KOPT-K1 (cell line): ENCODE results near the gene PCDHGA2.
"Not testable (repeated sequence)": the region's sequence is repeated elsewhere in the genome, so short reads cannot be mapped to it uniquely, and the experiment has no call there.

Source experiments
- H3K27ac ChIP-seq: fragments of 200-600 bp; sonication (generic); 2 replicates; pipeline ENCODE4 v1.5.1; 2016; ENCODE audit warnings: antibody characterized with exemption, mild to moderate bottlenecking, low read depth, low read length; ENCODE audit not compliant: poor library complexity, severe bottlenecking
- H3K36me3 ChIP-seq: fragments of 200-600 bp; sonication (generic); 2 replicates; pipeline ENCODE4 v1.5.1; 2017; ENCODE audit warnings: antibody characterized with exemption, mild to moderate bottlenecking, low read length, moderate library complexity; ENCODE audit not compliant: insufficient read depth
- H3K9me3 ChIP-seq: fragments of 200-600 bp; sonication (generic); 2 replicates; pipeline ENCODE4 v1.5.1; 2017; ENCODE audit warnings: antibody characterized with exemption, low read length, mild to moderate bottlenecking; ENCODE audit not compliant: insufficient read depth, poor library complexity, severe bottlenecking

PCDHGA2 gene

DNA sequence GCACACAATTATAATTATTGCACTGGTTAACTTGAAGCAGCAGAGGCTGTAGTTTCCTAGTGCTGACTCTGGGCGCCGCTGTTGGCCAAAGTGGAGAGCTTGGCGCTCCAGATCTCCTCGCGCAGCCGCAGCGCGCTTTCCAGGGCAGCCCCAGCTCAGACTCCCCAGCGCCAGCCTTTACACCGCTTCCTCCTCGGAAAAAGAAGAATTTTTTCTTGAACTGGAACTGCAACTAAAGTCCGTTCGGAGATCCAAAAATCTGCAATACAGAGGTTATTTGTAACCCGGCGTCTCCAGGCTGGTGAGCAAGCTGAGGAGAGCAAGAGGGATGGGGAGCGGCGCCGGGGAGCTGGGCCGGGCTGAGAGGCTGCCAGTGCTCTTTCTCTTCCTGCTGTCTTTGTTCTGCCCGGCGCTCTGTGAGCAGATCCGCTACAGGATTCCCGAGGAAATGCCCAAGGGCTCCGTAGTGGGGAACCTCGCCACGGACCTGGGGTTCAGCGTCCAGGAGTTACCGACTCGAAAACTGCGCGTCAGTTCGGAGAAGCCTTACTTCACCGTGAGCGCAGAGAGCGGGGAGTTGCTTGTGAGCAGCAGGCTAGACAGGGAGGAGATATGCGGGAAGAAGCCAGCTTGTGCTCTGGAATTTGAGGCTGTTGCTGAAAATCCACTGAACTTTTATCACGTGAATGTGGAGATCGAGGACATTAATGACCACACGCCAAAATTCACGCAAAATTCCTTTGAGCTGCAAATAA, 49.2 kb downstream of the PCDHGA2 start, which contains the start of gene PCDHGB4:
PCDHGB4 (plus strand) TSS at position 142 of the 755 bp plus-strand sequence; CDS start at position 329, 187 bp downstream.
- peaks cover 23% of the 10 kb centered on the region for H3K9me3 ChIP-seq
- H3K36me3 ChIP-seq, H3K27ac ChIP-seq: not testable (repeated sequence)

DNA sequence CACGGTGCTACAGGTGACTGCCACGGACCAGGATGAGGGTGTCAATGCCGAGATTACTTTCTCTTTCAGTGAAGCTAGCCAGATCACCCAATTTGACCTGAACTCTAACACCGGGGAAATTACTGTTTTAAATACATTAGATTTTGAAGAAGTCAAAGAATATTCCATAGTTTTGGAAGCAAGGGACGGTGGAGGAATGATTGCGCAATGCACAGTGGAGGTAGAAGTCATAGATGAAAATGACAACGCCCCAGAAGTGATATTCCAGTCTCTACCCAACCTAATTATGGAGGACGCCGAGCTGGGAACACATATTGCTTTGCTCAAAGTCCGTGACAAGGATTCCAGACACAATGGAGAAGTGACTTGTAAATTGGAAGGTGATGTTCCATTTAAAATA, 50.1 kb downstream of the PCDHGA2 start:
- Histone ChIP-seq H3K36me3 (no peaks in the 10 kb centered on the region), H3K27ac (no peak overlapping the region), H3K9me3 (peaks cover 16% of the 10 kb centered on the region)

DNA sequence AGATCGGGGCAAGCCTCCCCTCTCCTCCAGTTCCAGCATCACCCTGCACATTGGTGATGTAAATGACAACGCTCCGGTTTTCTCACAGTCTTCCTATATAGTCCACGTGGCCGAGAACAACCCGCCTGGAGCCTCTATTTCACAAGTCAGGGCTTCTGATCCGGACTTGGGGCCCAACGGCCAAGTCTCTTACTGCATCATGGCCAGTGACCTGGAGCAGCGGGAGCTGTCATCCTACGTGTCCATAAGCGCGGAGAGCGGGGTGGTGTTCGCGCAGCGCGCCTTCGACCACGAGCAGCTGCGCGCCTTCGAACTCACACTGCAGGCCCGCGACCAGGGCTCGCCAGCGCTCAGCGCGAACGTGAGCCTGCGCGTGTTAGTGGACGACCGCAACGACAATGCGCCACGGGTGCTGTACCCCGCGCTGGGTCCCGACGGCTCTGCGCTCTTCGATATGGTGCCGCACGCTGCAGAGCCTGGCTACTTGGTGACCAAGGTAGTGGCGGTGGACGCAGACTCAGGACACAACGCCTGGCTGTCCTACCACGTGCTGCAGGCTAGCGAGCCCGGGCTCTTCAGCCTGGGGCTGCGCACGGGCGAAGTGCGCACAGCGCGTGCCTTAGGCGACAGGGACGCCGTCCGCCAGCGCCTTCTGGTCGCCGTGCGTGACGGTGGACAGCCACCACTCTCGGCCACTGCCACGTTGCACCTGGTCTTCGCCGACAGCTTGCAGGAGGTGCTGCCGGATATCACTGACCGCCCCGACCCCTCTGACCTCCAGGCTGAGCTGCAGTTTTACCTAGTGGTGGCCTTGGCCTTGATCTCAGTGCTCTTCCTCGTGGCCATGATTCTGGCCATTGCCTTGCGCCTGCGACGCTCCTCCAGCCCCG, 50.8 kb downstream of the PCDHGA2 start:
- H3K27ac ChIP-seq, result no peak overlapping the region
- peaks cover 9% of the 10 kb centered on the region for H3K9me3 ChIP-seq

DNA sequence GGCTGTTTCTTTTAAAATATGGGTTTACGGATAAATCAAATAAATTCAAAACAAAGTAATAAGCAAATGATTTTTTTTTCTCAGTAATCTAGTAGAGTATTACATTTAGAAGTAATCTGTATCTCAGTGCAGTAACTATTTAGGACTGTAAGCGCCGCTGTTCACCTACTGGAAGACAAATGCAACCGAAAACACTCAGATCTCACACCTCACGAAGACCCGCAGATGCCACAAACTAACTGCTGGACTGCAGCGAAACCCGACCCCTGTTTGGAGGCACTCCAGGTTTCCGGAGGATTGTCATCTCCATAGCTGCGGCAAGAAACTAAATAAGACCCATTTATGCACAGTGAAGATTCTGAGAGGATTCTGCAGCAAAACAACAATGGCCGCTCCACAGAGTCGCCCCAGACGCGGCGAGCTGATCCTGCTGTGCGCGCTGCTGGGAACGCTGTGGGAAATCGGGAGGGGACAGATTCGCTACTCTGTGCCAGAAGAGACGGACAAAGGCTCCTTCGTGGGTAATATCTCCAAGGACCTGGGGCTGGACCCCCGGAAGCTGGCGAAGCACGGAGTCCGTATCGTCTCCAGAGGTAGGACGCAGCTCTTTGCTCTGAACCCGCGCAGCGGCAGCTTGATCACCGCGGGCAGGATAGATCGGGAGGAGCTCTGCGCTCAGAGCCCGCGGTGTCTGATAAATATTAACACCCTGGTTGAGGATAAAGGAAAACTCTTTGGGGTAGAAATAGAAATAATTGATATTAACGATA, 54.1 kb downstream of the PCDHGA2 start, which contains the start of gene PCDHGA8:
PCDHGA8 (plus strand) TSS at position 205 of the 770 bp plus-strand sequence; CDS start at position 386, 181 bp downstream.
- H3K36me3 ChIP-seq, result no peaks in the 10 kb centered on the region
- H3K27ac ChIP-seq, result no peak within 1 kb of the TSS
- H3K9me3 ChIP-seq, result no peaks in the 10 kb centered on the region

More for the DNA sequence above, 50.8 kb downstream of the PCDHGA2 start:
- H3K36me3 ChIP-seq, result no peaks in the 10 kb centered on the region
